Activated B cell treated with CpG ODN at 0.5 μM for 24 hours (primary cell): ENCODE results near the gene NDUFB3. TPM values are rescaled to one million over a fixed set of nuclear protein-coding genes. Genes with fewer than 3 reads are reported as not detected.

Source experiments
- ATAC-seq: fragments of 200-7000 bp; cut with Tn5 transposase; one replicate; pipeline ENCODE4 v1.10.0; 2021; ENCODE audit warnings: low read depth, mild to moderate bottlenecking, moderate library complexity
- CTCF ChIA-PET: fragments of 350-600 bp; sonication (Branson Sonifier 250); formaldehyde crosslinking; loops from one replicate; lab custom pipeline; 2021; ENCODE audit warnings: antibody characterized with exemption; lab: Charles Lee
- POLR2A ChIA-PET: fragments of 350-600 bp; sonication (Branson Sonifier 250); formaldehyde crosslinking; loops from one replicate; lab custom pipeline; 2021; ENCODE audit warnings: antibody characterized with exemption; lab: Charles Lee
- DNase-seq: peaks from one replicate; pipeline ENCODE4 v3.0.0; 2022
- H3K27ac Mint-ChIP-seq: one replicate; pipeline ENCODE4 v1.8.0; 2020; ENCODE audit warnings: mixed read lengths
- H3K27me3 Mint-ChIP-seq: one replicate; pipeline ENCODE4 v1.8.0; 2021; ENCODE audit warnings: mixed read lengths
- H3K36me3 Mint-ChIP-seq: one replicate; pipeline ENCODE4 v1.8.0; 2021; ENCODE audit warnings: low read depth, mixed read lengths
- H3K4me1 Mint-ChIP-seq: one replicate; pipeline ENCODE4 v1.8.0; 2021; ENCODE audit warnings: mixed read lengths
- H3K4me3 Mint-ChIP-seq: one replicate; pipeline ENCODE4 v1.8.0; 2020; ENCODE audit warnings: mild to moderate bottlenecking, mixed read lengths
- H3K9me3 Mint-ChIP-seq: one replicate; pipeline ENCODE4 v1.8.0; 2020; ENCODE audit warnings: mixed read lengths
- intact Hi-C: fragments of 100-400 bp; cut with micrococcal nuclease; formaldehyde crosslinking; loops from one replicate; pipeline ENCODE4 v1.15.1; 2024
- total RNA-seq: library from RNA; stranded (reverse); gene quantifications from 2 replicates; pipeline ENCODE4 v1.2.3, GENCODE V29; 2022
- TF ChIP-seq, protein P1 (sequence below): fragments of 200-600 bp; IDR thresholded peaks from one replicate; pipeline ENCODE4 v1.8.0; 2022; ENCODE audit warnings: antibody characterized with exemption, mild to moderate bottlenecking

NDUFB3 gene
- total RNA-seq, 1 donor from 2014 or later = 85.4 TPM

DNA sequence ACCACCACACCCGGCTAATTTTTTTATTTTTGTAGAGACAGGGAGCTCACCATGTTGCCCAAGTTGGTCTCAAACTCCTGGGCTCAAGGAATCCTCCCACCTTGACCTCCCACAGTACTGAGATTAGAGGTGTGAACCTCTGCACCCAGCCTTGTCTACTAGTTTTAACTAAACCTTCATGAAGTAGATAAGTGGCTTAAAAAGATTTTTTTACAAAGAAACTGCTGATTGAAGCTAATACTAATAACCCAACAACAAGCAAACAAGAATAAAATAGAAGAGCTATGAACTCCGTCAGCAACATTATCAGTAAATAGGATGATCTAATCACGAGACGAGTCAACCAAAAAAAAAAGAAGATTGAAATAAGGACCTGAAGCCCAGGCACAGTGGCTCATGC is 18.8 kb downstream of the NDUFB3 start:
- no peaks in the 10 kb centered on the region for H3K9me3 Mint-ChIP-seq
- ChIA-PET POLR2A (interaction anchor here (0.6 kb wide), 1 partner anchor 27 kb away, joined by 4 read pairs; no protein-coding TSS in a partner anchor), CTCF (interaction anchor here (1.0 kb wide), 1 partner anchor 185 kb away, joined by 3 read pairs; no protein-coding TSS in a partner anchor)
- DNase-seq (no peak), ATAC-seq (no peak)
- peaks cover 29% of the 10 kb centered on the region for H3K36me3 Mint-ChIP-seq
- peaks cover 2% of the 10 kb centered on the region for H3K4me1 Mint-ChIP-seq
- H3K4me3 Mint-ChIP-seq = no peak overlapping the region
- TF ChIP-seq, protein P1, sequence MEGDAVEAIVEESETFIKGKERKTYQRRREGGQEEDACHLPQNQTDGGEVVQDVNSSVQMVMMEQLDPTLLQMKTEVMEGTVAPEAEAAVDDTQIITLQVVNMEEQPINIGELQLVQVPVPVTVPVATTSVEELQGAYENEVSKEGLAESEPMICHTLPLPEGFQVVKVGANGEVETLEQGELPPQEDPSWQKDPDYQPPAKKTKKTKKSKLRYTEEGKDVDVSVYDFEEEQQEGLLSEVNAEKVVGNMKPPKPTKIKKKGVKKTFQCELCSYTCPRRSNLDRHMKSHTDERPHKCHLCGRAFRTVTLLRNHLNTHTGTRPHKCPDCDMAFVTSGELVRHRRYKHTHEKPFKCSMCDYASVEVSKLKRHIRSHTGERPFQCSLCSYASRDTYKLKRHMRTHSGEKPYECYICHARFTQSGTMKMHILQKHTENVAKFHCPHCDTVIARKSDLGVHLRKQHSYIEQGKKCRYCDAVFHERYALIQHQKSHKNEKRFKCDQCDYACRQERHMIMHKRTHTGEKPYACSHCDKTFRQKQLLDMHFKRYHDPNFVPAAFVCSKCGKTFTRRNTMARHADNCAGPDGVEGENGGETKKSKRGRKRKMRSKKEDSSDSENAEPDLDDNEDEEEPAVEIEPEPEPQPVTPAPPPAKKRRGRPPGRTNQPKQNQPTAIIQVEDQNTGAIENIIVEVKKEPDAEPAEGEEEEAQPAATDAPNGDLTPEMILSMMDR = no peak
- H3K27me3 Mint-ChIP-seq = no peaks in the 10 kb centered on the region
- no peak overlapping the region for H3K27ac Mint-ChIP-seq
- intact Hi-C loops = no loop called here

DNA sequence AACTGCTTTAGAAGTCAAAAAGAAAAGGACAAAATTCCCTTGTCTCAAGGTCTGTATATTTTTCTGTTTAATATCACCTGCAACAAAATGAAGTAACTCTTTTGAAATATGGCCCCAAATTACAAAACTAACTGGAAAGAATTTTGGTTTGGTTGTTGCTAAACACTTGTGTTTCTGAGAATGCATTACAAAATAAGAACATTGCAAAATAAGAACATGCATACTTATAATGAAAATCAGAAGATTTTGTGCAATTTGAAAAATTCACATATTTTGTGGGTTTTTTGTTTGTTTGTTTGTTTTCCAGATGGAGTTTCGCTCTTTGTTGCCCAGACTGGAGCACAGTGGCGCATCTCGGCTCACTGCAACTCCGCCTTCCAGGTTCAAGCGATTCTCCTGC is 21.8 kb downstream of the NDUFB3 start:
- CTCF ChIA-PET = no interaction called here
- H3K36me3 Mint-ChIP-seq = peaks cover 7% of the 10 kb centered on the region
- H3K9me3 Mint-ChIP-seq = no peaks in the 10 kb centered on the region
- H3K4me1 Mint-ChIP-seq = peaks cover 2% of the 10 kb centered on the region
- DNase-seq = no peak
- H3K27me3 Mint-ChIP-seq = no peaks in the 10 kb centered on the region
- intact Hi-C loops = no loop called here
- H3K4me3 Mint-ChIP-seq = no peak overlapping the region
- POLR2A ChIA-PET = interaction anchor here (0.6 kb wide), 1 partner anchor 22 kb away, joined by 5 read pairs; no protein-coding TSS in a partner anchor
- H3K27ac Mint-ChIP-seq = no peak overlapping the region
- no peak for ATAC-seq
- TF ChIP-seq, protein P1 = no peak

DNA sequence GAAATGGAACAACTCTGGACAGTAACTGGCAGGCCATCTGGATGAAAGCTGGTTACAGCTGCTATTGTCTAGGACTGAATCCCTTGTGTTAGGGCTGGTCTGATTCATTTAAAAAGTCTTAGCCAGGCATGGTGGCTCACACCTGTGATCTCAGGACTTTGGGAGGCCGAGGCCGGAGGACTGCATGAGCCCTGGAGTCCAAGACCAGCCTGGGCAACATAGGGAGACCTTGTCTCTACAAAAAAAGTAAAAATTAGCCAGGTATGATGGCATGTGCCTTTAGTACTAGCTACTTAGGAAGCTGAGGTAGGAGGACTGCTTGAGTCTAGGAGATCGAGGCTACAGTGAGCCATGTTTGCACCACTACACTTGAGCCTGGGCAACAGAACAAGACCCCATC is 28.7 kb downstream of the NDUFB3 start:
- intact Hi-C loops = no loop called here
- no peaks in the 10 kb centered on the region for H3K27me3 Mint-ChIP-seq
- H3K36me3 Mint-ChIP-seq = peaks cover 1% of the 10 kb centered on the region
- DNase-seq (no peak), ATAC-seq (no peak)
- peaks cover 6% of the 10 kb centered on the region for H3K4me1 Mint-ChIP-seq
- no peak overlapping the region for H3K27ac Mint-ChIP-seq
- ChIA-PET POLR2A (no interaction called here), CTCF (no interaction called here)
- H3K4me3 Mint-ChIP-seq = no peak overlapping the region
- H3K9me3 Mint-ChIP-seq = no peaks in the 10 kb centered on the region
- TF ChIP-seq, protein P1 = no peak

DNA sequence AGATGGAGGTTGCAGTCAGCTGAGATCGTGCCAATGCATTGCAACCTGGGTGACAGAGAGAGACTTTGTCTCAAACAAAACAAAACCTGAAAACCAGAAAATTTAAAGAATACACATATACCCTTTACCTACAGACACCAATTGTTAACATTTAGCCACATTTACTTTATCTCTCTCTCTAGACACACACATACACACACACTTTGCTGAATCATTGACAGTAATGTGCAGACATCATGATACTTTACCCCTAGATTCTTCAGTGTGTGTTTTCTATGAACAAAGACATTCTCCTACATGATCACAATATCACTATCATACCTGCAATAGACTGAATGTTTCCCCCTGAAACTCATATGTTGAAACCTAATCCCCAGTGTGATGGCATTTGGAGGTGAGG is 34.0 kb downstream of the NDUFB3 start:
- ChIA-PET POLR2A (interaction anchor here (2.8 kb wide), 1 partner anchor 11 kb away, joined by 13 read pairs; the partner anchor contains the start of gene CFLAR), CTCF (no interaction called here)
- Mint-ChIP-seq H3K36me3 (peaks cover 6% of the 10 kb centered on the region), H3K27me3 (no peaks in the 10 kb centered on the region), H3K4me3 (no peak overlapping the region), H3K27ac (no peak overlapping the region), H3K4me1 (peaks cover 6% of the 10 kb centered on the region), H3K9me3 (no peaks in the 10 kb centered on the region)
- TF ChIP-seq, protein P1 = no peak
- intact Hi-C loops = no loop called here
- ATAC-seq = no peak
- no peak for DNase-seq

DNA sequence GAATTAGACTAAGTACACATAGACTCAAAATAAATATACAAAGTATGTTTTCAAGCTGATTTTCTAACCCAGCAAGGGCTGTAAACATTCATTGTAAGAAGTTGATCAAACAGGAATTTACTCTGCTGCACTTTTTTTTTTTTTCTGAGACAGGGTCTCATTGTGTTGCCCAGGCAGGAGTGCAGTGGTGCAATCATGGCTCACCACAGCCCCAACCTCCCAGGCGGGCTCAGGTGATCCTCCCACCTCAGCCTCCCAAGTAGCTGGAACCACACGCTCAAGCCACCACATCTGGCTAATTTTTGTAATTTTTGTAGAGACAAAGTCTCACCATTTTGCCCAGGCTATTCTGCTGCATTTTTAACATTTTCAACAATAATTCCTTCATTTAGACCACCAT is 35.8 kb downstream of the NDUFB3 start:
- DNase-seq (no peak), ATAC-seq (no peak)
- Mint-ChIP-seq H3K4me1 (peaks cover 12% of the 10 kb centered on the region), H3K36me3 (peaks cover 6% of the 10 kb centered on the region), H3K27ac (no peak overlapping the region), H3K27me3 (no peaks in the 10 kb centered on the region), H3K4me3 (no peak overlapping the region), H3K9me3 (no peaks in the 10 kb centered on the region)
- POLR2A ChIA-PET = interaction anchor here (2.8 kb wide), 1 partner anchor 9 kb away, joined by 13 read pairs; the partner anchor contains the start of gene CFLAR
- TF ChIP-seq, protein P1 = no peak
- CTCF ChIA-PET = interaction anchor here (1.2 to 1.4 kb wide), 2 partner anchors 10 to 70 kb away, joined by 3 read pairs; no protein-coding TSS in a partner anchor
- intact Hi-C loops = no loop called here
